NCI-H146 (cell line): ENCODE results near the gene MAPK1.
A peak's percentile ranks its signal among the peaks of the same experiment; 100 is the strongest.
"Not testable (repeated sequence)": the region's sequence is repeated elsewhere in the genome, so short reads cannot be mapped to it uniquely, and the experiment has no call there.

Experiments
- DNase-seq: peaks from one replicate; lab custom pipeline; 2025; lab: John Stamatoyannopoulos, UW

Gene MAPK1

DNA sequence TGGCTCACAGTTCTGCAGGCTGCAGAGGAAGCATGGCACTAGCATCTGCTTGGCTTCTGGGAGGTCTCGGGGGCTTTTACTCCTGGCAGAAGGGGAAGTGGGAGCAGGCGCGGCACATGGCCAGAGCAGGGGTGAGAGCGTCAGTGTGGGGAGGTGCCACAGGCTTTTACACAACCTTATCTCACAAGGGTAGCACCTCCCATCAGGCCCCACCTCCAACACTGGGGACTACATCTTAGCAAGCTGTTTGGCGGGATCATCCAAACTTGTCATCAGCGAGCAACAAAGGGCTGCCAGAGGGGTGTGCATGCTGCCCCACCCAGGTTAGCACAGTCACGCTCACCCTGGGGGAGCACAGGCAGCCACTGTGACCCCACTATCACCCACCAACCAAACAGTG lies 112.9 kb downstream of the MAPK1 start:
- no peak for DNase-seq

DNA sequence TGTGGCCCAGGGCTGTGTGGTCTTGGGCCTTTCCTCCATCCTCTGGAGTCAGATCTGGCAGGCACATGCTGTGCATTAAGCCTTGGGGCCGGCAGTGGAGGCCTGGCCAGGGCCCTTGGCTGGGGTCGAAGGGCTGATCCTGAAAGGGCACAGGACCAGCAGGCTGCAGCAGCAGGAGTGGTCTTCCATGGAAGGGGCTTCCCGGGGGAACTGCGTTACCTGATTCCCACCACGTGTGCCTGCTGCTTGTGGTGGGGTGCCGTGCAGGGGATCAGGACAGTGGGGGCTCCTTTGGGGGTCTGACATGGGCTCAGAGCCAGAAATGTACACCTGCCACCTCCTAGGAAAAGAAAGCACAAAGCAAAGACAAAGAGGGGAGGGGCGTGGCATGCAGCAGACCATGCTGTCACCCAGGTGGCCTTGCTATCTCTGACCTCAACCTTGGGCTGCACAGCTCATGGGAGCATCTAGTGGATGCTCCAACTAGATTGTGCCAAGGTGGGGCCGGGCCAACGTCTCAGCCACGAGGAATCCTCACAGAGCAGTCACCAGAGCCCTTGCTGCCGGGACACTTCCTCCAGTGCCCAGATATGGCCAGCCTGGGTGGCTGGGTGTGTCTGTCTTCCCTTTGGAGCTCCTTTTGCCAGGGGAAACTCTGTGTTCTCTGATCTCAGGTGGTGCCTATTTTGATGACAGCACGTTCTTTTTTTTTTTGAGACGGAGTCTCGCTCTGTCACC lies 113.9 kb downstream of the MAPK1 start:
- DNase-seq: no peak

DNA sequence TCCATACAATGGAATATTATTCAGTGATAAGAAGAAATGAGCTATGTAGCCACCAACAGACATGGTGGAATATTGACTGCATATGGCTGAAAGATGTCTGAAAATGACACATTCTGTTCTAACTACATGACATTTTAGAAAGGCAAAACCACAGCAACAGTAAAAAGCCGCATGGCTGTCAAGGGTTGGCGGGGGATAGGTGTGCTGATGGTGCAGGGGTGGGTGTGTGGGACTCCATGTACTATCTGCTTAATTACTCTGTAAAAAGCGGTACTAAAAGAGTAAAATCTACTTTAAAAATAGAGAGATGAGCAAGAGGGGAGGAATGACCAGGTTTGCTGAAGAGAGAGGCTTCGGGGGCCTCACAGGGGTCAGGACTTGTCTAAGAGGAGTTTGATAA lies 115.2 kb downstream of the MAPK1 start:
- no peak for DNase-seq

DNA sequence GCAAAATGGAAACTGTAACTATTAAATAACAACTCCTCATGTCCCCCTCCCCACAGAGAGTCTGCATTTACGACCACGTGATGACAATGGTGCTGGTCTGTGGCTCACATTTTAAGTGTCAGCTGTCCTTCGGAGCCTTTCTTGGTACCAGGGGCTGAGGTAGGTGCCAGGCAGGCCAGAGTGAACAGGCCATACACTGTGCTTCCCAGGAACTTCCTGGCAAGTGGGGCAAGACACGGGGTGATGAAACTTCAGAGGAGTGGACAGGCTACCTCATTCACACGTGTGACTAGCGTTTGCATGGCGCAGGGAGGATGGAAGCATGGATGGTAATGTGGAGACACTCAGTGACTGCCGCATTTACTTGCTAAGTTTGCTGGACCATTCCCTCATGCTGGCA lies 121.5 kb downstream of the MAPK1 start:
- DNase-seq: no peak

DNA sequence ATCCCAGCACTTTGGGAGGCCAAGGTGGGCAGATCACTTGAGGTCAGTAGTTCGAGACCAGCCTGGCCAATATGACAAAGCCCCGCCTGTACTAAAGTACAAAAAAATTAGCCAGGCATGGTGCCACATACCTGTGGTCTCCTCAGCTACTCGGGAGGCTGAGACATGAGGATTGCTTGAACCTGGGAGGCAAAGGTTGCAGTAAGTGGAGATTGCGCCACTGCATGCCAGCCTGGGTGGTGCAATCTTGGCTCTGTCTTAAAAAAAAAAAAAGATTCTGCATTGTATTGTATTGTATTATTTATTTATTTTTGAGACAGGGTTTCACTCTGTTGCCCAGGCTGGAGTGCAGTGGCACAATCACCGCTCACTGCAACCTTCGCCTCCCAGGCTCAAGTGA lies 122.5 kb downstream of the MAPK1 start:
- not testable (repeated sequence) for DNase-seq

DNA sequence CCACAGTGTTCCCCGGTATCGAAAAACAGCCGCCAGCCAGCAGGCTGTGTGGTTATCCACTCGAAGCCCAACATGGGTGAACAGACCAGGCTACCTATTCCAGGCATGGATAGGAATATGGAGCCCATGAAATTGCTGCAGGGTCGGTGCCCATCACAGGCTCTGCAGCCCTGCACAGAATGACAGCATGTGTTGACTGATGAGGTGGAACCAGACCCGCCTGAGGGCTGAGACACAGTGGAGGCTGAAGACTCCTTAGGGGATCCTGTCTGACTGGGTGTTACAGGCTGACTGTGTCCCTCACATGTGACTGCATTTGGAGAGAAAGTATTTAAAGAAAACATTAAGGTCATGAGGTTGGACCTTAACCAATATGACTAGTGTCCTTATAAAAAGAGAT lies 125.7 kb downstream of the MAPK1 start:
- DNase-seq: no peak

DNA sequence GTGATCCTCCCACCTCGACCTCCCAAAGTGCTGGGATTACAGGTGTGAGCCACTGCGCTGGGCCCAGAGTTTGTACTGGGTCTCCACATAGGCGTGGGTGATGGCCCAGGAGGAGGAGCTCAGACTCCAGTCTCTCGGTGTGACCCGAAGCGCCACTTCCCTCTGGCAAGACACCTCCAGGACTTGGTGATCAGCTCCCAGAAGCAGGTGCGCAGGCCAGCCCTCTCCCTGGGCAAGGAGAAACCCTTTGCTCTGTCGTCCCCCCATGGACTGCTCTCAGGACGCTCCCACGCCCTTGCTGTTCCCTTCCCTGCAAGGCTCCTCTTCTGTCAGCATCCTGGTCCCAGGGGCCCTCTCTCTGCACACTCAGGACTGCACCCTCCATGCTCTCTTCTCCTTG lies 126.4 kb downstream of the MAPK1 start:
- no peak for DNase-seq

DNA sequence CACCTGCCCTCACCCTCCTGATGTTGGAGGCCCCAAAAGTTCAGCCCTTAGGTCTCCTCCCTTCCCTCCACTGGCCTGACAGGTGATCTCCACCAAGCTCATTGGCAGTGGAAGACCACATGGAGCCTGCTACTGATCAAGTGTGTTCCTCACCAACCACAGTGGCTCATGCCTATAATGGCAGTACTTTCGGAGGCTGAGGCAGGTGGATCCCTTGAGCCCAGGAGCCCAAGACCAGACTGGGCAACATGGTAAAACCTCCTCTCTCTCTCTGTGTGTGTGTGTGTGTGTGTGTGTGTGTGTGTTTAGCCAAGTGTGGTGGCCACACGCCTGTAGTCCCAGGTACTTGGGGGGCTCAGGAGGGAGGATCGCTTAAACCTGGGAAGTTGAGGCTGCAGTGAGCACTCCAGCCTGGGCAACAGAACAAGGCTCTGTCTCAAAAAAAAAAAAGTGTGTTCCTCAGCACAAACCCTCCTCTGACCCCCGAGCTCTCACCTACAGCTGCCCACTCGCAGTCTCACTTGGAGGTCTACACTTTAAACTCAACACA lies 127.5 kb downstream of the MAPK1 start:
- DNase-seq: no peak

DNA sequence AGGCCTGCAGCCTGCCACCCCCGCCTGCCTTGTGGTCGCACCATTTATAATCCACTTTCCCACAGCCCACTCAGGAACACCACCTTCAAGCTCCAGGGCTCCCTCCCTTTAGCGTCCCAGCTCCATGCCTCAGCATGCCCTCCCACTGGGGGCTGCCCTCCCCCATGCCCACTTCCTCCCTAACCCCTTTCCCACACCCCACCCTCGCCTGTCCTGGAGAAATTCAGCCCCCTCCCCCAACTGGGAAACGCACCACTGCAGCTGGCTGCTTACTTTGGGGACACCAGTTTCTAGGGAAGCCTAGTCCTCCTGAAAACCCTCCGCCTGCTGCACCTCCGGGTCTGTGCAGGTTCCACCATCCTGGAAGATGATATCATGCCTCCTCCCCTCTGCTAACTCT lies 128.5 kb downstream of the MAPK1 start:
- DNase-seq: no peak

DNA sequence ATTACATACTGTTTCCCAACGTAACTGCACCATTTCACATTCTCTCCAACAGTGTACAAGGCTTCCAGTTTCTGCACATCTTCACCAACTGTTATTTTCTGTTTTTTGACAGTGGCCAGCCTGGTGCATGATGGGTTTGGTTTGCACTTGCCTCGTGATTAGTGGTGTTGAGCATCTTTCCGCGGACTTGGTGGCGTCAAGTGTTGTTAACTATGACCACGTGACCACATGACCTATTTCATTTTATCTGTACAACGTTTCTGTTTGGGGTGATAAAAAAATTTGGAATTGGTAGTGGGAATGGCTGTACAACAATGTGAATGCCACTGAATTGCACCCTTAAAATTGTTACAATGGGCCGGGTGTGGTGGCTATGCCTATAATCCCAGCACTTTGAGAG lies 129.4 kb downstream of the MAPK1 start:
- DNase-seq: no peak

DNA sequence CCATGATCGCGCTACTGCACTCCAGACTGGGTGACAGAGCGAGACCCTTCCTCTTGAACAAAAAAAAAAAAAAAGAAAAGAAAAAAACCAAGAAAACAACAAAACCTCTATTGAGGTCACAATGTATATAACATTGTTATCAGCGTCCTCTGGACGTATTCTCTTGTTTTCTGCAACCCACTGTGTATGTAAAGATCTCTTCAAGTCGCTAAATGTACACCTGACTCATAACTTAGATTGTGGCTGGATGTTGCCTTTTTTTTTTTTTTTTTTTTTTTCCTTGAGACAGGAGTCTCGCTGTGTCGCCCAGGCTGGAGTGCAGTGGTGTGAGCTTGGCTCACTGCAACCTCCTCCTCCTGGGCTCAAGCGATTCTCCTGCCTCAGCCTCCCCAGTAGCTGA lies 130.5 kb downstream of the MAPK1 start:
- no peak for DNase-seq

DNA sequence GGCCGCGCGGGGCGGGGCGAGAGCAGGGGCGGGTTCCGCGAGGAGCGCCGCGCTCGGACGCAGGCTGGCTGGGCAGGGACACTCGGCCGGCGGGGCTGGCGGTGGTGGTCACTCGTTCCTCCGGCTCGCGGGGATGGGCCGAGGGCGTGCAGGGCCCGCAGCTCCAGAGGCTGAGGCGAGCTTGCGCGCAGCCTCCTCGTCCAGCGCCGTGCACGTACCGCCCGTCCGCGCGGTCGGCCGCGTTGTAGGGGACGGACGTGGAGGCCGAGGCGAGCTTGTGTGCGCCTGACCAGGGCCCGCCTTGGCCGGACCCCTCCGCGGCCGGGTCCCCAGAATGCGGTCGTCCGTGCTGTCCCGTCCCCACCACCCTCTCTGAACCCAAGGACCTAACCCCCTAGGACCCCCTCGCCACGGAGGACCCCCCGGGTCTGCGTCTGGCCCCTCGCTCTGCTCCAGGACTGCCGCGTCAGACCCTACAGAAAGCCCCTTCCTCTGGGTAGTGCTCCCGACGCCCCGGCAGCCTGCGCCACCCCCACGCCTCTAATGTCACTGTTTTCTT lies 131.3 kb downstream of the MAPK1 start:
- no peak for DNase-seq

DNA sequence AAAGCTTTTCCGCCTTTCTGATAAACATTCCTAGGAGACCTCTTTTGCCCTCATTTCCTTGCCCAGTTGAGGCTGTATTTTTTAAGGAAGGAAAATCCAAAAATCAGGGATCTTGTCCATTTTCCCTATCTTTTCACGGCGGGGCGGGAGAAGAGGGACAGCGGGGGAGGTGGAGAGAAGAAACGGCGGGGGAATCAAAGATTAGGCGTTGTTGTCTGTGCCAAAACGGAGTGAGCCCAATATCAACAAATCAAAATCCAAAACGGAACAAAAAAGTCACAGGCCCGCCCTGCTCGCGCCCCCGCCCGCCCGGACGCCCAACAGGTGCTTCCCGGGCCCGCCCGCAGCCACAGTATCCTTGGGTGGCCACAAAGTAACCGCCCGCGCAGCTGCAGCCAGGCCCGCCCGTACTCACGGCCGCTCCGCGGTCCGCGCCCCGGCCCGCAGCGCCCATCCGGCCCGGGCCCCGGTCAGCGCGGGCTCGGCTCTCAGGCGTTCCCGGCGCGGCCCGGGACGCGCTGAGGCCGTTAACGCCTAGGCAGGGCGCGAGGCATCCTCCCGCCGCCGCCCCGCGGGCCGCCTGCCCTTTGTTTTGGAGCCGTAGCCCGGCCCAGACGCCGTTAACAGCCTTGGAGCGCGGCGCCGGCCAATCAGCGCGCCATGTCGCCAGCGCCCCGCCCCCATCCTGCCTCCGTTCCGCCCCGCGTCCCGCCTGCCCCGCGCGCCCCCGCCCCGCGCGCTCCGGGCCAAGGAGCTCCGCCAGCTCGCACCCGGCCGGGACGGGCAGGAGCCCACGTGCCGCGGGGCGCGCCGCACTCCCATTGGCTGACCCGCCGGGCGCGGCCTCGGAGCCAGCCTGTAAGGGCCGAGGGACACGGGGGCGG lies 132.0 kb downstream of the MAPK1 start, which contains the start of gene YPEL1:
YPEL1 (minus strand) TSS at position 595 of the 884 bp plus-strand sequence. CDS start 25,050 bp downstream, outside the sequence.
- DNase-seq: peak; percentile 91

DNA sequence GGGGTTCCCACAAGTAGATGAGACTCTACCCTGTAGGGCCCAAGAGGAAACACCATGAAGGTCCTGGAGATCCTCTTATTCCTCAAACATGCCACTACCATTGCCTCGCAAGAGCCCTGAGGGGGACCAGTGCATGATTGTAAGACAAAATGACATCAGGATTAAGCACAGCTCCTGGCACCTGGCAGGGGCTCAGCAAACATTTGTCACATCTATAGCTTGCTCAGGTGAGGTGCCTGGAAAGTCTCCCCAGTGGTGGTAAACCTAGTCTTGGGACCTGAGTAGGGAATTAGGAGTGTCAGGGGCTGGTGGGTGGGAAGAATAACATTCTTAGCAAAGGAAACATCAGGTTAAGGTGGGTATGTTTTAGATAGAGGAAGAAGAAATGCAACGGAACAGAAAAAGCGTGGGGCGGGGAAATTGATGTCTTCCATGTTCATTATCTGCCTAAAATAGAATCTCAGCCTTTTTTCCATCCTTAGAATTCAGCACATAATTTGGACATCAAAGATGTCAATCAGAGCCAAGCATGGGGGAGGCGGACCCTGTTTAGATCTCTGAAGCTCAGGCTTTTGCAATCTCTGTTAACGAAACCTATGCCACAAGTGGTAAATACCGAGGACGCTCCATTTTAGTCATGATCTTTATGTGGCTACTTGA lies 132.8 kb downstream of the MAPK1 start:
- DNase-seq: peak; percentile 23

DNA sequence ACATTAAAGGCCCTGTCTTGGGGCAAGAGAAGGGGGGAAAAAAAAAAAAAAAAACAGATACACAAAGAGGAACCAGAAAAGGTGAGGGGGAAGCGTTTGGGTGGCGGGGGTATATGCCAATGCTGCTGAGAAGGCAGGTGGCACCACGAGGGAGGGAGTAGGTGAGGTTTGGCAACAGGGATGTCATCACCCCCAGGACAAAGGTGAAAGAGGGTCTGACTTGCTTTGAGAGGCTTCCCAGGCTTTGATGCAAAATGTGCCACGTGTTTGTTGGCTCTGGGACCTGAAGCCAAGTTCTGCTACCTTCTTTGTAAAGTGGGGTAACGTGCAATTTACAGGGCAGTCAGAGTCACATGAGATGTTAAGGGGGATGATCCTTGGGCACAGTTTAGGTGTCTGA lies 135.9 kb downstream of the MAPK1 start:
- DNase-seq: no peak

DNA sequence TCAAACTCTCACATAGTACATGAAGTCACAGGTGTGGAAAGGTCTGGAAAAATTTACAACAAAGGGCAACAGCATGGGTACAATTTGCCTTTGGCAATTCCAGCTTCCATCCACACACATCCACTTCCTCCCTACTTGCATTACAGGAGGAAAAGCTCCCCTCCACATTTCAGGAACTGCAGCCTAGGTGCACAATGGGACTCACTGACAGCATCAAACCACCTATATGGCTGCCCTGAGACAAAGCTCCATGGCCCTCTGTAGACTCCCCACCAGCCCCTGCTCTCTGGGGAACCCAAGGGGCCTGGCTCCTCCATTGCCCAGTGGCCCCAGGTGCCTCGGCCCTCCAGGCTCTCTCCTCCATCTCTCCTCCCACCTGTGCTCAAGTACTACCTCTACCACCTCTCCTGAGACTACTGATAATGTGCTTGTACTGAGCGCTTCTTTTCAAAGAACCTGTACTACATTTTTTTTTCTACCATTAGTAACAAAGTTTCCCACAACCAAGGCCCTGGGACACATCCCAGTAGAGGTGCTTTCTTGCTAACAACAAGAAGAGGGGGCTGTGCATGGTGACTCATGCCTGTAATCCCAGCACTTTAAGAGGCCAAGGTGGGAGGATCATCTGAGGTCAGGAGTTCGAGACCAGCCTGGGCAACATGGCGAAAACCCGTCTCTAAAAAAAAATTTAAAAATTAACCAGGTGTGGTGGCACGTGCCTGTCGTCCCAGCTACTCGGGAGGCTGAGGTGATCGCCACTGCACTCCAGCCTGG lies 136.7 kb downstream of the MAPK1 start:
- no peak for DNase-seq

DNA sequence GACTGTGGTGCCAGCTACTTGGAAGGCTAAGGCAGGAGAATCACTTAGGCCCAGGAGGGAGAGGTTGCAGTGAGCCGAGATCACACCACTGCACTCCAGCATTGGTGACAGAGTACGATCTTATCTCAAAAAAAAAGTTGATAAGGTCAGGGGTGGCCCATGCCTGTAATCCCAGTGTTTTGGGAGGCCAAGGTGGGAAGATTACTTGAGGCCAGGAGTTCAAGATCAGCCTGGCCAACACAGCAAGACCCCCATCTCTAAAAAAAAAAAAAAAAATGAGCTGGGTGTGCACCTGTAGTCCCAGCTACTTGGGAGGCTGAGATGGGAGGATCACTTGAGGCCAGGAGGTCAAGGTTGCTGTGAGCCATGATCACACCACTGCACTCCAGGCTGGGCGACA lies 138.3 kb downstream of the MAPK1 start:
- not testable (repeated sequence) for DNase-seq

DNA sequence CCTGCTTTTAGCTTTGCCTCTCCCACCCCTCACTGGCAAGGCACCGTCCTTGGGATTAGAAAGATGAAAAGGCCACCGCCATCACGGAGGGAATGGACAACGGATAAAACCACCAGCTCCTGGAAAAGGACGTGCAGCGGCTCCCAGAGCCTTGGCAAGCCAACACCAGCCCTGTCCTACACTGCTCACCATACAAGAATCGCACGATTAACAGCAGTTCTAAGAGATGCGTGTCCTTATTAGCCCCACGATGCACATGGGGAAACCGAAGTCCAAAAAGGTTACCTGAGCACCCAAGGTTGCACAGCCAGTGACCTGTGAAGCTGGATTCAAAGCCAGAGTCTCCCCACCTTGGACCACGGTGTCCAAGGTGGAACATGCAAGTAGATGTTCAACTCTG lies 139.2 kb downstream of the MAPK1 start:
- no peak for DNase-seq

DNA sequence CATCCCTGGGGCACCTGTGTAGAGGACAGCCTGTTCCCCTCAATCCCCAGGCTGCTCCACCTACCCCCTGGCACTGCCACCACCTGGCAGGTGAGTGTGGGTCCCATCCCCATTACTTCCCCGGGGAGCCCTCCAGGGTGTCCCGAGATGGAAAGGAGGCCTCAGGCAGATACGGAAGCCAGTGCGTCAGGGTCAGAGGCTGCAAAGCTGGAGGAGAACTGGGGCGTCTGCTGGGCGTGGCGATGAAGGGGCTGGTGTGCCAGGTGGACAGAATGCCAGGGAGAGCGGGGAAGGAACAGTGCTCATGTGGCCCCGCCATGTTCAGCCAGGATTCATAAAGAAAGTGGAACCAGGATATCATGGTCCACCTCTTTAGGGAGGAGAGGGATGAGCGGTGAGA lies 139.7 kb downstream of the MAPK1 start:
- no peak for DNase-seq

DNA sequence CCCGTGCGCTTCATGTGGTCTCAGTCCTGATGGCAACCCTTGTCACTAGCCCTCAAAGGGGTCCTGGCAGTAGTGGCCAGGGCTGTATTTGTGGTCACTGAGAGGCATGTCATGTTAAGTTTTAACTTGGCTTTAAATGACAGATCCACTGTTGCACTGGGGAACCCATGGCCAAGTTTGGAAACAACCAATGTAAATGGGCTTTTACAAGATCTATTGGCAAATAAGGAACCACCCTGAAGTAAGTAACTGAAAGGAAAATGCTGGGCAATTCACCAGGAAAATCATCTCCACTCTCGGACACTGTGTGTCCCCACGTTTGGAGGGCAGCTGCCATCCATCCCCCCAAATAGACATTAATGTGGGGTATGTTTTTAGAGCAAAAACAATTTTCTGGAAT lies 140.3 kb downstream of the MAPK1 start:
- DNase-seq: no peak

DNA sequence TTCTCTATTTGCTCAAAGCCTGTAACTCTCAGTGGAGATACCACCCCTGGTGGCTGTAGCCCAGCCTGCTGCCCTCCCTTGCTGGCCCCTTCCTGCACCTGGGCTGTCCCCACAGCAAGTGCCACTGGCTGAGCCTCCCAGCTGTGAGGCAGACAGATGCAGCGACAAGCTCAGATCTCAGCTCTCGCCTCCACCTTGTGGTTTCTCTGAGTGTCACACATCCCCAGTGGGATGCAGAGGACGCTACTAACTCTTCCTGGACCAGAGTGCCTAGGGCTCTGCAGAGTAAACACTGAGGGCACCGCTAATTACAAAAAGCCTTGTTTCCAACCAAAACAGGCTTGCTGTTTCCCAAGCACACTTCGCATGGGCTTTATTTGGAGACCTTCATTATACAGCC lies 140.8 kb downstream of the MAPK1 start:
- DNase-seq: peak; percentile 83
